ENCODE data around the gene GTF2A1. TPM values are rescaled to one million over a fixed set of nuclear protein-coding genes. Genes with fewer than 3 reads are reported as not detected.

Gene GTF2A1
- total RNA-seq, 6 experiments from 2014 or later: 37.6 to 47.6 (median 40.3) TPM

GRCh38 chr14:81219759-81220579 is 790 bp downstream of the GTF2A1 start:
- peaks cover 37% of the 10 kb centered on the region for H3K4me1 Mint-ChIP-seq (ENCODE audit: low read depth)
- H3K36me3 Mint-ChIP-seq (ENCODE audit: low read depth): peaks cover 8% of the 10 kb centered on the region
- peak; percentile 5 for DNase-seq
- H3K4me3 Mint-ChIP-seq: peak overlapping the region; percentile 99
- peak overlapping the region; percentile 100 for H3K27ac Mint-ChIP-seq
- peaks cover 9% of the 10 kb centered on the region for H3K27me3 Mint-ChIP-seq (ENCODE audit: insufficient read depth)
- TF ChIP-seq CTCF (IDR thresholded peaks at IDR 0.05): no peak
- H3K9me3 Mint-ChIP-seq: peaks cover 5% of the 10 kb centered on the region

GRCh38 chr14:81219210-81219758 is 1.5 kb downstream of the GTF2A1 start:
- Mint-ChIP-seq H3K36me3 (ENCODE audit: low read depth) (peaks cover 11% of the 10 kb centered on the region), H3K4me3 (peak overlapping the region; percentile 99), H3K9me3 (peaks cover 5% of the 10 kb centered on the region), H3K27ac (peak overlapping the region; percentile 100), H3K27me3 (ENCODE audit: insufficient read depth) (peaks cover 9% of the 10 kb centered on the region), H3K4me1 (ENCODE audit: low read depth) (peaks cover 37% of the 10 kb centered on the region)
- peak; percentile 97 for DNase-seq
- no peak for TF ChIP-seq CTCF (IDR thresholded peaks at IDR 0.05)

GRCh38 chr14:81211844-81212243 is 8.9 kb downstream of the GTF2A1 start:
- peak; percentile 70 for TF ChIP-seq CTCF (IDR thresholded peaks at IDR 0.05)
- no peaks in the 10 kb centered on the region for H3K27me3 Mint-ChIP-seq (ENCODE audit: insufficient read depth)
- no peaks in the 10 kb centered on the region for H3K9me3 Mint-ChIP-seq
- no peak overlapping the region; the same call in 1 of the 2 replicates for H3K27ac Mint-ChIP-seq
- H3K4me1 Mint-ChIP-seq (ENCODE audit: low read depth): peaks cover 18% of the 10 kb centered on the region
- H3K36me3 Mint-ChIP-seq (ENCODE audit: low read depth): peaks cover 30% of the 10 kb centered on the region
- no peak overlapping the region for H3K4me3 Mint-ChIP-seq
- DNase-seq: peak; percentile 30

GRCh38 chr14:81209167-81209836 is 11.5 kb downstream of the GTF2A1 start:
- Mint-ChIP-seq H3K9me3 (no peaks in the 10 kb centered on the region), H3K27ac (no peak overlapping the region; the same call in 1 of the 2 replicates), H3K36me3 (ENCODE audit: low read depth) (peaks cover 33% of the 10 kb centered on the region), H3K4me3 (no peak overlapping the region), H3K27me3 (ENCODE audit: insufficient read depth) (no peaks in the 10 kb centered on the region), H3K4me1 (ENCODE audit: low read depth) (peaks cover 23% of the 10 kb centered on the region)
- no peak for DNase-seq
- TF ChIP-seq CTCF (IDR thresholded peaks at IDR 0.05): no peak

GRCh38 chr14:81208489-81208888 is 12.3 kb downstream of the GTF2A1 start:
- Mint-ChIP-seq H3K4me3 (no peak overlapping the region), H3K27ac (no peak overlapping the region), H3K9me3 (no peaks in the 10 kb centered on the region), H3K36me3 (ENCODE audit: low read depth) (peaks cover 33% of the 10 kb centered on the region), H3K4me1 (ENCODE audit: low read depth) (peaks cover 23% of the 10 kb centered on the region), H3K27me3 (ENCODE audit: insufficient read depth) (no peaks in the 10 kb centered on the region)
- TF ChIP-seq CTCF (IDR thresholded peaks at IDR 0.05): no peak
- DNase-seq: no peak

Measured in HFFc6 (cell line).